Natural killer cell (primary cell): Measurements from ENCODE around the gene SUMO3. TPM values are rescaled to one million over a fixed set of nuclear protein-coding genes. Genes with fewer than 3 reads are reported as not detected.

Experiments
- ATAC-seq, 3 donors: fragments of 150-1000 bp in 2 of 3; fragments of 200-7000 bp in 1 of 3; cut with Tn5 transposase; 1 replicate in 1 of 3; 2 replicates in 2 of 3; pipeline ENCODE4 v1.10.0; 2021; ENCODE audit warnings: mild to moderate bottlenecking in 2 of 3, moderate library complexity in 2 of 3
- DNase-seq, 2 donors: peaks; one replicate each; pipeline versions ENCODE4 v3.0.0 to v3.0.0-alpha.2; 2013 to 2021; ENCODE audit warnings: mixed read lengths in 1 of 2
- H3K27ac ChIP-seq: one replicate; pipeline ENCODE4 v1.5.1; 2013; ENCODE audit warnings: mild to moderate bottlenecking, low read length
- H3K27me3 ChIP-seq: one replicate; pipeline ENCODE4 v1.6.1; 2013; ENCODE audit warnings: low read length; ENCODE audit not compliant: control insufficient read depth, insufficient read depth
- H3K36me3 ChIP-seq: one replicate; pipeline ENCODE4 v1.6.1; 2013; ENCODE audit warnings: low read length; ENCODE audit not compliant: control insufficient read depth, insufficient read depth
- H3K4me1 ChIP-seq: one replicate; pipeline ENCODE4 v1.6.1; 2013; ENCODE audit warnings: low read length; ENCODE audit not compliant: control insufficient read depth, insufficient read depth
- H3K4me3 ChIP-seq: one replicate; pipeline ENCODE4 v1.5.1; 2013; ENCODE audit warnings: low read length
- H3K9me3 ChIP-seq: one replicate; pipeline ENCODE4 v1.6.1; 2013; ENCODE audit warnings: low read length; ENCODE audit not compliant: control insufficient read depth, insufficient read depth
- H3K27ac Mint-ChIP-seq, 2 donors: one replicate each; pipeline ENCODE4 v1.8.0; 2022; ENCODE audit warnings: mild to moderate bottlenecking in 2 of 2, mixed read lengths in 2 of 2, moderate library complexity in 1 of 2
- H3K27me3 Mint-ChIP-seq, 2 donors: one replicate each; pipeline ENCODE4 v1.8.0; 2022; ENCODE audit warnings: low read depth in 2 of 2, mixed read lengths in 2 of 2
- H3K36me3 Mint-ChIP-seq: one replicate; pipeline ENCODE4 v1.8.0; 2022; ENCODE audit warnings: mixed read lengths
- H3K4me1 Mint-ChIP-seq, 2 donors: one replicate each; pipeline ENCODE4 v1.8.0; 2022; ENCODE audit warnings: mixed read lengths in 2 of 2
- H3K4me3 Mint-ChIP-seq: one replicate; pipeline ENCODE4 v1.8.0; 2022; ENCODE audit warnings: mild to moderate bottlenecking, moderate library complexity, mixed read lengths
- H3K9me3 Mint-ChIP-seq, 2 donors: one replicate each; pipeline ENCODE4 v1.8.0; 2022; ENCODE audit warnings: mixed read lengths in 2 of 2
- WGBS: methylation state at CpG from one replicate; pipeline ENCODE4 v1.1.7; 2013; ENCODE audit warnings: missing lambda C conversion rate; ENCODE audit not compliant: insufficient coverage; 5-methylcytosine and 5-hydroxymethylcytosine counted together
- intact Hi-C: fragments of 100-400 bp; cut with micrococcal nuclease; formaldehyde crosslinking; loops from one replicate; pipeline ENCODE4 v1.14.2; 2022
- total RNA-seq, 4 donors: library from RNA; stranded (reverse); fragments of 120-200 nt in 1 of 4; gene quantifications; one replicate each; pipeline versions ENCODE4 v1.2.3 to v1.2.4, GENCODE V29; 2013 to 2022
- TF ChIP-seq, protein P1 (sequence below): fragments of 200-600 bp; IDR thresholded peaks from one replicate; pipeline ENCODE4 v1.8.0; 2022; ENCODE audit warnings: antibody characterized with exemption

The SUMO3 gene
- total RNA-seq, 3 donors from 2014 or later (not counting 1 experiment from before 2014, with no cell fraction given), result 64.0 to 70.1 (median 65.2) TPM

GRCh38 chr21:44778983-44779382, 38.9 kb downstream of the SUMO3 start:
- Histone ChIP-seq H3K4me1 (no peaks in the 10 kb centered on the region), H3K27ac (no peak overlapping the region), H3K27me3 (no peaks in the 10 kb centered on the region), H3K4me3 (no peak overlapping the region), H3K9me3 (no peaks in the 10 kb centered on the region), H3K36me3 (peaks cover 37% of the 10 kb centered on the region)
- no peak for DNase-seq
- peaks cover 8 to 12% of the 10 kb centered on the region in 2 donors for H3K4me1 Mint-ChIP-seq
- H3K36me3 Mint-ChIP-seq, result peaks cover 9% of the 10 kb centered on the region
- no peaks in the 10 kb centered on the region for H3K9me3 Mint-ChIP-seq
- intact Hi-C loops, result no loop called here
- no peaks in the 10 kb centered on the region for H3K27me3 Mint-ChIP-seq
- no peak for ATAC-seq
- TF ChIP-seq, protein P1, sequence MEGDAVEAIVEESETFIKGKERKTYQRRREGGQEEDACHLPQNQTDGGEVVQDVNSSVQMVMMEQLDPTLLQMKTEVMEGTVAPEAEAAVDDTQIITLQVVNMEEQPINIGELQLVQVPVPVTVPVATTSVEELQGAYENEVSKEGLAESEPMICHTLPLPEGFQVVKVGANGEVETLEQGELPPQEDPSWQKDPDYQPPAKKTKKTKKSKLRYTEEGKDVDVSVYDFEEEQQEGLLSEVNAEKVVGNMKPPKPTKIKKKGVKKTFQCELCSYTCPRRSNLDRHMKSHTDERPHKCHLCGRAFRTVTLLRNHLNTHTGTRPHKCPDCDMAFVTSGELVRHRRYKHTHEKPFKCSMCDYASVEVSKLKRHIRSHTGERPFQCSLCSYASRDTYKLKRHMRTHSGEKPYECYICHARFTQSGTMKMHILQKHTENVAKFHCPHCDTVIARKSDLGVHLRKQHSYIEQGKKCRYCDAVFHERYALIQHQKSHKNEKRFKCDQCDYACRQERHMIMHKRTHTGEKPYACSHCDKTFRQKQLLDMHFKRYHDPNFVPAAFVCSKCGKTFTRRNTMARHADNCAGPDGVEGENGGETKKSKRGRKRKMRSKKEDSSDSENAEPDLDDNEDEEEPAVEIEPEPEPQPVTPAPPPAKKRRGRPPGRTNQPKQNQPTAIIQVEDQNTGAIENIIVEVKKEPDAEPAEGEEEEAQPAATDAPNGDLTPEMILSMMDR, result no peak
- WGBS, result 99% methylated on average over 6 of the region's 6 CpGs
- H3K4me3 Mint-ChIP-seq, result no peak overlapping the region
- no peak overlapping the region for H3K27ac Mint-ChIP-seq

DNA sequence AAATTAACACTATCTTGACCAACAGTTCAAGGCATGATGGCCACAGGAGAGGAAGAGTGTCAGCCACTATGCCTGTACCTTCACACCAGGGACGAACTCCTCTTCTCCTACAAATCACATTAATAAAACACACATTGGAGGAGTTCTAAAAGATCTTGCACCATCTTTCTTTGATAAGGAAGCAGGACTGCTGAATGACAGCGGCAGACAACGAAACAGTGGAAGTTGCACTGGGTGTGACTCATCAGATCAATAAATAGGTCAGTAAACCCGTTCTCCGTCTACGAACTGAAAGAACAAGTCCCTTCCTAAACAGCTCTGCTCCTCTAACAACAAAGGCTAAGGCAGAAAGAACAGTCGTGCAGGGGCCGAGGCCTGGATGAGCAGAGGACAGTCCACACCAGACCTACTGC, 39.4 kb downstream of the SUMO3 start:
- Histone ChIP-seq H3K27ac (no peak overlapping the region), H3K9me3 (no peaks in the 10 kb centered on the region), H3K4me1 (no peaks in the 10 kb centered on the region), H3K4me3 (no peak overlapping the region), H3K27me3 (no peaks in the 10 kb centered on the region), H3K36me3 (peaks cover 41% of the 10 kb centered on the region)
- intact Hi-C loops, result no loop called here
- Mint-ChIP-seq H3K27ac (no peak overlapping the region), H3K9me3 (no peaks in the 10 kb centered on the region), H3K4me1 (peaks cover 8 to 11% of the 10 kb centered on the region in 2 donors), H3K36me3 (peaks cover 9% of the 10 kb centered on the region), H3K27me3 (no peaks in the 10 kb centered on the region), H3K4me3 (no peak overlapping the region)
- ATAC-seq, result no peak
- 81% methylated on average over 8 of the region's 8 CpGs for WGBS
- DNase-seq, result no peak
- TF ChIP-seq, protein P1, result no peak

GRCh38 chr21:44778094-44778493, 39.8 kb downstream of the SUMO3 start:
- Mint-ChIP-seq H3K9me3 (no peaks in the 10 kb centered on the region), H3K27ac (no peak overlapping the region), H3K4me3 (no peak overlapping the region), H3K4me1 (peaks cover 7 to 8% of the 10 kb centered on the region in 2 donors), H3K27me3 (no peaks in the 10 kb centered on the region), H3K36me3 (peaks cover 9% of the 10 kb centered on the region)
- ATAC-seq (no peak), DNase-seq (no peak)
- WGBS, result 95% methylated on average over 5 of the region's 5 CpGs
- no peak overlapping the region for H3K4me3 ChIP-seq
- no peaks in the 10 kb centered on the region for H3K4me1 ChIP-seq
- intact Hi-C loops, result no loop called here
- TF ChIP-seq, protein P1, result no peak
- no peaks in the 10 kb centered on the region for H3K9me3 ChIP-seq
- peaks cover 42% of the 10 kb centered on the region for H3K36me3 ChIP-seq
- H3K27ac ChIP-seq, result no peak overlapping the region
- no peaks in the 10 kb centered on the region for H3K27me3 ChIP-seq

DNA sequence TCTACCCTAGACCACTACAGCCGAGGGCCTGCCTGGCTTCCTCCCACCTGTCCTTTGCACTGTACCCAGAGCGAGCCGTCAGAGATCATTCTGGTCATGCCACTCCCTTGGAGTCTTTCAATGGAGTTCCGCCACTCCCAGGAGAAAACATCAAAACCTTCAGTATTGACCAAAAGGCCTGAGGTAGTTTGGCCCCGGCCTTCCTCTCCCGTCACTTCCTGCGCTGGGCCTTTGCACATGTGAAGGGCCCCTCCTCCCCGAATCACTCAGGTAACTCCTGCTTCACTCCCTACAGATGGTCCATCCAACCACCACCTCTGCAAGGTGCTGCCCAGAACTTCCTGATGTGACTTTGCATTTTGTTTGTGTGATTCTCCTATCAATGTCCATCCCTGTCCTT, 42.9 kb downstream of the SUMO3 start:
- ATAC-seq (no peak), DNase-seq (no peak)
- H3K27ac Mint-ChIP-seq, result no peak overlapping the region
- Histone ChIP-seq H3K4me1 (no peaks in the 10 kb centered on the region), H3K4me3 (no peak overlapping the region), H3K36me3 (peaks cover 67% of the 10 kb centered on the region), H3K27me3 (no peaks in the 10 kb centered on the region), H3K9me3 (no peaks in the 10 kb centered on the region), H3K27ac (no peak overlapping the region)
- H3K9me3 Mint-ChIP-seq, result no peaks in the 10 kb centered on the region
- 95% methylated on average over 8 of the region's 8 CpGs for WGBS
- no peak overlapping the region for H3K4me3 Mint-ChIP-seq
- no peaks in the 10 kb centered on the region for H3K27me3 Mint-ChIP-seq
- peaks cover 8 to 12% of the 10 kb centered on the region in 2 donors for H3K4me1 Mint-ChIP-seq
- peaks cover 9% of the 10 kb centered on the region for H3K36me3 Mint-ChIP-seq
- intact Hi-C loops, result no loop called here
- TF ChIP-seq, protein P1, result no peak
